GM19395 (cell line): ENCODE measurements around the gene SLC2A3.
"Not testable (repeated sequence)": the region's sequence is repeated elsewhere in the genome, so short reads cannot be mapped to it uniquely, and the experiment has no call there.

Experiments
- ATAC-seq: cut with Tn5 transposase; IDR thresholded peaks from one replicate; pipeline ENCODE4 v1.9.1; 2021; ENCODE audit warnings: mild to moderate bottlenecking, moderate library complexity; ENCODE audit not compliant: unreplicated experiment

The SLC2A3 gene

DNA sequence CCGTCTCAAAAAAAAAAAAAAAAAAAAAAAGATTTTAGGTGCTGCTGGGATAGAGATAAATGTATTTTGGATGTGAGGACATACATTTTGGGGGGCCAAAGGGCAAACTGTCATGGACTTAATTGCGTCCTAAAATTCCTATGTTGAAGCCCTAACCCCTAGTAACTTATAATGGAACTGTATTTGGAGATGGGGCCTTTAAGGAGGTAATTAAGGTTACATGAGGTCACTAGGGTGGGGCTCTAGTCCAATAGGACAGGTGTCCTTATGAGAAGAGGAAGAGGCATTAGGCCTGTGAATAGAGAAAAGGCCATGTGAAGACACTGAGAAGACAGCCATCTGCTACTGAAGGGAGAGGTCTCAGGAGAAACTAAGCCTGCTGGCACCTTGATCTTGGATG lies 17.9 kb upstream of the SLC2A3 start:
- not testable (repeated sequence) for ATAC-seq

DNA sequence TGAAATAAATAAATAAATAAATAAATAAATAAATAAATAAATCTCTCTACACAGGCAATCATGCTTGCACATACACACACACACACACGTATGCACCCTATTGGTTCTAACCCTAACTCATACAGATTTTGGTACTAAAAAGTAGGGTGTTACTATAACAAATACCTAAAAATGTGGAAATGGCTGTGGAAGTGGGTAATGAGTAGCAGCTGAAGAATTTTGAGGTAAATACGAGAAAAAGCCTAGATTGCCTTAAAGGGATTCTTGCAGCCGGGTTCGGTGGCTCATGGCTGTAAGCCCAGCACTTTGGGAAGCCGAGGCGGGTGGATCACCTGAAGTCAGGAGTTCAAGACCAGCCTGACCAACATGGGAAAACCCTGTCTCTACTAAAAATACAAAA lies 15.7 kb upstream of the SLC2A3 start:
- no peak for ATAC-seq

DNA sequence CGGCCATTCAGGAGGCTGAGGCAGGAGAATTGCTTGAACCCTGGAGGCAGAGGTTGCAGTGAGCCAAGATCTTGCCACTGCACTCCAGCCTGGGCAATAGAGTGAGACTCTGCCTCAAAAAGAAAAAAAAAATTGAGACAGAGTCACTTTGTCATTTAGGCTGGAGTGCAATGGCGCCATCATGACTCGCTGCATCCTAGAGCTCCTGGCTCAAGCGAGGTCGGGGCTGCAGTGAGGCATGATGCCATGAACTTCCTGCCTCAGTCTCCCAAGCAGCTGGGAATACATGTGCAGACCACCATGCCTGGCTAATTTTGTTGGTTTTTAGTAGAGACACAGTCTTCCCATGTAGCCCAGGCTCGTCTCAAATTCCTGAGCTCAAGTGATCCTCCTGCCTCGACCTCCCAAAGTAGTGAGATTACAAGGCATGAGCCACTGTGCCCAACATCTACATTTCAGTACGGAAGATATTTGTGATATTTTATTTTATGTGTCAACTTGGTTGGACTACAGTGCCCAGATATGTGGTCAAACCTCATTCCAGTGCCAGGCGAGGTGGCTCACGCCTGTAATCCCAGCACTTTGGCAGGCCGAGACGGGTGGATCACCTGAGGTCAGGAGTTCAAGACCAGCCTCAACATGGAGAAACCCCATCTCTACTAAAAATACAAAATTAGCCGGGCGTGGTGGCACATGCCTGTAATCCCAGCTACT lies 14.4 kb upstream of the SLC2A3 start:
- not testable (repeated sequence) for ATAC-seq

DNA sequence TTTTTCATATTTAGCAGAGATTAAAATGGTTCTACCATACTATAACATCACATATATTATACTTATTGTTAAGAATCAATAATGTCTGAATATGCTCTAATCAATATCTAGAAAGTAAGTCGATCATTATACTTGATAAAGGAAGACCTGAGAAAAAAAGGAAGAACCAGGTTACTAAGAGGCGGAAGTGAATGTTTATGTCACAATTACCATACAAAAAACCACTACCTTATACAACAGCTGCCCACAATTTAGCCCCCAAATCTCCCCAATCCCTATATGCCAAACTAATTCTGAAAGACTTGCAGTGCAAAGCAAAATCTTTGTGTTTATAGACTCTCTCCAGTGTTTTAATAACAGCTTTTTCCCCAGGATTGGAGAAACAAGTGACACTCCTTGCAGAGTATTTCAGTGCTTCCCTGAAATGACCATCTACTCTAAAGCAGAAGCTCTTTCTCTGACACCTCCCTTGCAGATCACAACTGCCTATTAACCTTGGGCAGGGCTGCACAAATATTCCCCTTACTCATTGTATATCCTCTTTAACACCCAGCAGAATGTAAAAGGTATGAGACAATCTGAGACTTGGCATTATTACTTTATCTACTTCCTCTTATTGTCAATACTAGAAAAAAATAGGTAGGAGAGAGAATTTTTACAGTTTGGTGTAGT lies 12.7 kb upstream of the SLC2A3 start:
- no peak for ATAC-seq

DNA sequence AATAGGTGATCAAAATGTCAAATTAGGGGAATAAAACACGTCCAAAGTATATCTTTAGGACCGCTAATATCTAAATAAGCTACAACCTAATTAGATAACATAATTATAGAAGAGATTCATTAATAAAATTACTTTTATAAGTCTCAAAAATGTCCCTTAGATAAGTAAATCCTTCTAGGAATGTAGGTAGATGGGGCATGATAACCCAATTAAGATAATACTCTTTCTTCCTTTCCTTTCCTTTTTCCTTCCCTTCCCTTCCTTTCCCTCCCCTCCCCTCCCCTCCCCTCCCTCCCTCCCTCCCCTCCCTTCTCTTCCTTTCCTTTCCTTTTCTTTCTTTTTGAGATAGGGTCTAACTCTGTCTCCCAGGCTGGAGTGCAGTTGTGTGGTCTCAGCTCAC lies 11.0 kb upstream of the SLC2A3 start:
- no peak for ATAC-seq

DNA sequence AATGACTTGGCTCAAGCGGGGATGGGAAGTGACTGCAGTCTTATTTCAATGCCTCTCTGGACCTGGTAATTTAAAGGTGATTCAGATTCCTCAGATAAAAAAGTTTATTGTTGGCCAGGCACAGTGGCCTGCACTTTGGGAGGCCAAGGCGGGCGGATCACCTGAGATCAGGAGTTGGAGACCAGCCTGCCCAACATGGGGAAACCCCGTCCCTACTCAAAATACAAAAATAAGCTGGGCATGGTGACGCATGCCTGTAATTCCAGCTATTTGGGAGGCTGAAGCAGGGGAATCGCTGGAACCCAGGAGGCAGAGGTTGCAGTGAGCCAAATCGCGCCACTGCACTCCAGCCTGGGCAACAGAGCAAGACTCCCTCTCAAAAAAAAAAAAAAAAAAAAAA lies 8.8 kb upstream of the SLC2A3 start:
- not testable (repeated sequence) for ATAC-seq

DNA sequence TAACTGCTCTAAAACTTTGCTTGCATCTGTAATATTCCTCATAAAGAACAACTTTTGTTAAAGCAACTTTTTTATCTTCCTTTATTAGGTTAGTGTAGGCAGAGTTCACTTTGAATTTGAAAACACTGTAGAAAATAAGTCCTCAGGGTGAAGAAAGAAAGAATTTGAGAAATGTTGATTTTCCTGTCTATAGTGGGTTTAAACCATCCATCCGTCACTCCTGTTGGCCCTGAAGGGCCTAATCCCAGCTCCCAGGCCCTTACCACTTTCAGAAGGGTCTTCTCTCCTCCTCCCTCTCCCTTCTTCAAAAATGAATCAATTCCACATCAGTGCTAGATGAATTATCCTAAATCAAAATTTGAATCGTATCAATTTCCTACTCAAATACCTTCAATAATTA lies 4.9 kb upstream of the SLC2A3 start:
- ATAC-seq, result no peak

DNA sequence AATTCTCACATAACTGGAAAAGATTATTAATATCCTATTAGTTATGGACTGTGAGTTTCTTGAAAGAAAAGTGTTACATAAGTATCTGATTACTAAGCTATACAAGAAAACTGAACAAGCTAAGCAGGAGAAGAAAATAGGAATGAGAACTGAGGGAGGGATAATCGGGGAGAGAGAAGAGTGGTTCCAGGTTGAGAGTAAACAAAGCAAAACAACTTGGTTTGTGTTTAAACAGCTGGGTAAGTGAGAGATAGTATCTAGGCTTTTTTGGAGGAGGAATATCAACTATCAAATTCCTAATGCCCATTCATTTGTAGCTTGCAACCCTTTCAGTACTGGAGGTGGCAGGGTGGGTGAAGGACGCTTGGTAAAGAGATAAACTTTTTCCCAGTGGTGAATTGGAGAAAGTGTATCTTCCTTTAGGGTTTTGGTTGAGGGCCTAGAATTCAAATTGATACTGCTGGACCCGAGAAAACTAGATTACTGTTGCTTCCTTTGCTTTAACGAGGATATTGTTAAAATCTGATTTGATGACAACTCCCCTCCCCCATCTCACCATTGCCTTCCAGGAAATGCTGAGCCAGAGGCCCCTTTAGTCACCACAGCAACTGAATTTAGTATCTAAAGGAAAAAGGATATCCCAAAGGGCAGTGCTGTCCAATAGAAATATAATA lies 2.0 kb upstream of the SLC2A3 start:
- ATAC-seq, result no peak

DNA sequence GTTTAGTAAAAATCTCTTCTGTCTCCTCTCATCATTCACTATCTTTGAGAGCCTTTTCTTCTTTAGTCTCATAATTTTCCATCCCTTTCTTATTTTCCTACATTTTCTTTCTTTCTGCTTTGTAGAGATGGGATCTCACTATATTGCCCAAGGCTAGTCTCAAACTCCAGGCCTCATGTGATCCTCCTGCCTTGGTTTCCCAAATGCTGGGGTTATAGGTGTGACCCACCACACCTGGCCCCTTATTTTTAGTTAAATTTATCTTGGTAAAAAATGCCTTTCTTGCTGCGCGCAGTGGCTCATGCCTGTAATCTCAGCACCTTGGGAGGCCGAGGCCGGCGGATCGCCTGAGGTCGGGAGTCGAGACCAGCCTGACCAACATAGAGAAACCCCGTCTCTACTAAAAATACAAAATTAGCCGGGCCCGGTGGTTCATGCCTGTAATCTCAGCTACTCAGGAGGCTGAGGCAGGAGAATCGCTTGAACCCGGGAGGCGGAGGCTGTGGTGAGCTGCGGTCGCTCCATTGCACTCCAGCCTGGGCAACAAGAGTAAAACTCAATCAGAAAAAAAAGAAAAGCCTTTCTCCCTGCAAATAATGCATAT lies 996 bp downstream of the SLC2A3 start:
- no peak for ATAC-seq

DNA sequence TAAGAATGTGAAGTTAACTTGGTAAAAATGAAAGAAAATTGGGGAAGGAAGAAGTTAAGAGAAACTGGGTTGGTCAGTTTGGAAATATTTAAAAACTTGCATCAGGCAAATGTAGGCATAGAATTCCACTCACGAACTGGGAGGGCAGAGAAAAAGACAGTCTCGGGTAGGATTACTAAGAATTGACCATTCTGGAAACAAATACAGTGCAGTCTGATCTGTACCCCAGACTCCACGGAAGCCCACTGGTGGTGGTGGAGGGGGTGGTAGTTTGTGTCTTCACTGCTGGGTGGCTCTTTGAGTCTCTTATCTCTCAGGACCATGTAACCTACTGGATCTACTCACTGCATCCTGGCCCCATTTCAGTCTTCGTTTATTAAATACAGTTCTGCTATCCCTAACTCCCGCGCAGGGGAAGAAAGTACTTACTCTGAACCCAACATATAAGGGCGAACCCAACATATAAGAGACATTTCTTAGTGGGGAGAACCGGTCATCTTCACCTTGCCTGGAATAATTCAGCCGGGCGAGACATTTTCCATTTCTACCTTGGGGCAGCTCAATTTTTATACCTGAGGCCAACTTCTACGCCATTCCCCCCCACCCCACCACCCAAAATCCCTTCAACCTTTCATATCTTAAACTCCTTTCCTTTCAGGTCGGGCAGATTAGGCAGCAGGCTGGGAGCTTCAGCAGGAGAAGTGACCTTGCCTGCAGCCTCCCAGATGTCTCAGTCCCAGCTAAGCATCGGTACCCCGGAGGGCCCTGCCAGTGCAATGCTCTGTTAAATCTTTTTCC lies 1.7 kb downstream of the SLC2A3 start:
- no peak for ATAC-seq

DNA sequence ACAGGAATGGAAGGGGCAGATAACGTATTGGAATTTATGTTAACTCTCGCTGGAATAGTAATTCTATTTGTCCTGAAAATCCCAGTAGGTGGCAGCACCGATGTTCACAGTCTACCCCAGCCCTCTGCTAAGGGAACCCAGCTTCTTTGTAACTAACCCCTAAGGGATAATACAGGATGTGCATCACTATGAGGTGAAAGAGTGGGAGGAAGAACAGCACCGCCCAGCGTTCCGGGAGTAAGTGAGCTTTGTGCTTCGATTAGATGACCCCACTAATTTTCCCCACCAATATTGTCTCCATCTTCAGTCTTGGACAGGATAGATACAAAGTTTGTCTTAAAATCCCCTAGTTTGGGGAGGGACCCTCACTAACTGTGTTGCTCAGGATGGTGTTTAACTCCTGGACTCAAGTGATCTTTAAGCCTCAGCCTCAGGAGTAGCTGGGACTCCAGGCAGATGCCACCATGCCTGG lies 2.7 kb downstream of the SLC2A3 start:
- ATAC-seq, result peak; percentile 82

DNA sequence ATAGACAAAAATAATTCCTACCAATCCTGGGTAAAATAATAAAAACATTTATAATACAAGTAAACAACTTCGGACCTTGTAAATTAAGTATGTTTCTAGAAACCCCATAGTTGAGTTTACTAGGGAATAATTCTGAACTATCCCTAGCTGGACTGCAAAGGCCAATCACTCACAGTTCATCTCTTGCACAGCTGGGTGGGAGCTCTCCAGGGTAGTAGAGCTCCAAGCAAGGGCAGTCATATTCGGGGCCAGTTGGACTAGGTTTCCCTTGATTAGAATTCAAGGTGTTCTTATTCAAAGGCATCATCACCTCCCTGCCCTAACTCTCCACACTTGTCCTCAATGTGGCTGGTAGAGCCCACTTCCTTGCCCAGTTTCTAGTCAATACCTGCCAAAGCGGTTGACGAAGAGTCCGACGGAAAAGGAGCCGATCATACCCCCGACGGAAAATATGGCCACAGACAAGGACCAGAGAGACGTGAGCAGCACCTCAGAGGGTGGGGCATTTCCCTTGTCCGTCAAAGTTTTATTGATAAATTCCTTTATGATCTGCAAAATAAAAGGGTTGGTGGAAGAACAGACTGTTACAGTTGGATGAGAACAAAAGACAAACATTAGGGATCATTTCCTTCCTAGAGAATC lies 3.3 kb downstream of the SLC2A3 start:
- not testable (repeated sequence) for ATAC-seq

DNA sequence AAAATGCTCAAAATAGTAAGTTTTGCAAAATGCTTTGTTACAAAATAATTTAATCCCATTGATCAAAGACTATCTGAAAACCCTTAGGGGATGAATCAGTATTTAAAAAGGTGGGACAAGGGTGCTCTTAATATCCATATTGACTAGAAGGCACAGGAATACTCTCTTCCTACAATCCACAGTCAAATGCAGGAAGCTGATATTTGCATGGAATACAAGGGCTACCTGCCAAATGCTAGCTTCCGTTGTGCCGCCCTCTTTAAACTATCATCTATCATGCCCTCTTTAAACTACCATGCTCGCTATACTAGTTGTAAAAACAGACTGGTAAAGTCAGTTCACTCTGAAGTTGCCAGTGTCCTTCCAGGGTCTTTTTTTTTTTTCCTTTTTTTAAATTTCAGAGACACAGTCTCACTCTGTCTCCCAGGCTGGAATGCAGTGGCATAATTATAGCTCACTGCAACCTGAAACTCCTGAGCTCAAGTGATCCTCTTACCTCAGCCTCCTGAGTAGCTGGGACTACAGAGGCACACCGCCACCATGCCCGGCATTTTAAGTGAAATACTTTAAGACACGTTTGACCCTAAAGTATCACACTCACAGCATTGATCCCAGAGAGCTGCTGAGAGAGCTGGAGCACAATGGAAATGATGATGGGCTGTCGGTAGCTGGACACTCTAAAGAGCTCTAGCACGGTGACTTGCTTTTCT lies 6.7 kb downstream of the SLC2A3 start:
- no peak for ATAC-seq

DNA sequence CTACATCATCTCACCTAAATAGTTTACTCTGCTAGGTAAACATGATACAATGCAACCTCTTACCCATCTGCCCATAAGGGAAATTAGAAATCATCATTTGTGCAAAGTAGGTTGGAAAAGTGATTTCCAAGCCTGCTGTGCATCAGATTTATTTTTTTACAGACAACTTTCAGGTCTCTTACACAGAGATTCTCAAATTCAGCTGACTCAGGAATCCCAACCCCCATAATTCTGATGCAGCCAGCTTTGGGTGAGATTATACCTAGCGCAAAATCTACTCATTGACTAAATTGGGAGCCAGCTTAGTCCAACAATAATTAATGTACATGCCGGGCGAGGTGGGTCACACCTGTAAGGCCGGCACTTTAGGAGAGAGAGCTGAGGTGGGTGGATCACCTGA lies 8.5 kb downstream of the SLC2A3 start:
- no peak for ATAC-seq

DNA sequence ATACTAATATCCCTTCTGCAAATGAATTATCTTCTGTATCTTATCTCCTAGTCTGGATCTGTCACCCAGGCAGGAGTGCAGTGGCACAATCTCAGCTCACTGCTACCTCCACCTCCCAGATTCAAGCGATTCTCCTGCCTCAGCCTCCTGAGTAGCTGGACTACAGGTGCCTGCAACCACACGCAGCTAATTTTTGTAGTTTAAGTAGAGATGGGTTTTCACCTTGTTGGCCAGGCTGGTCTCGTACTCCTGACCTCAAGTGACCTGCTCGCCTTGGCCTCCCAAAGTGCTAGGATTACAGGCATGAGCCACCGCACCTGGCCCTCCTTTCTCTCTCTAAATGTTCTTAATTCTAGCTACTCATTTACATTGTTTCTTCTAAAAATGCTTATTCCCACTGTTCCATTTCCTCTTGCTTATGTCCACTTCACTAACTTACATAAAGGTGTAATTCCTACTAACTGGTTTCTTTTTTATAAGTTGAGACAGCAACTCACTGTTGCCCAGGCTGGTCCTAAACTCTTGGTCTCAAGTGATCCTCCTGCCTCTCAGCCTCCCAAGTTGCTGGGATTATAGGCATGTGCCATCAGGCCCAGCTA lies 9.8 kb downstream of the SLC2A3 start:
- not testable (repeated sequence) for ATAC-seq

DNA sequence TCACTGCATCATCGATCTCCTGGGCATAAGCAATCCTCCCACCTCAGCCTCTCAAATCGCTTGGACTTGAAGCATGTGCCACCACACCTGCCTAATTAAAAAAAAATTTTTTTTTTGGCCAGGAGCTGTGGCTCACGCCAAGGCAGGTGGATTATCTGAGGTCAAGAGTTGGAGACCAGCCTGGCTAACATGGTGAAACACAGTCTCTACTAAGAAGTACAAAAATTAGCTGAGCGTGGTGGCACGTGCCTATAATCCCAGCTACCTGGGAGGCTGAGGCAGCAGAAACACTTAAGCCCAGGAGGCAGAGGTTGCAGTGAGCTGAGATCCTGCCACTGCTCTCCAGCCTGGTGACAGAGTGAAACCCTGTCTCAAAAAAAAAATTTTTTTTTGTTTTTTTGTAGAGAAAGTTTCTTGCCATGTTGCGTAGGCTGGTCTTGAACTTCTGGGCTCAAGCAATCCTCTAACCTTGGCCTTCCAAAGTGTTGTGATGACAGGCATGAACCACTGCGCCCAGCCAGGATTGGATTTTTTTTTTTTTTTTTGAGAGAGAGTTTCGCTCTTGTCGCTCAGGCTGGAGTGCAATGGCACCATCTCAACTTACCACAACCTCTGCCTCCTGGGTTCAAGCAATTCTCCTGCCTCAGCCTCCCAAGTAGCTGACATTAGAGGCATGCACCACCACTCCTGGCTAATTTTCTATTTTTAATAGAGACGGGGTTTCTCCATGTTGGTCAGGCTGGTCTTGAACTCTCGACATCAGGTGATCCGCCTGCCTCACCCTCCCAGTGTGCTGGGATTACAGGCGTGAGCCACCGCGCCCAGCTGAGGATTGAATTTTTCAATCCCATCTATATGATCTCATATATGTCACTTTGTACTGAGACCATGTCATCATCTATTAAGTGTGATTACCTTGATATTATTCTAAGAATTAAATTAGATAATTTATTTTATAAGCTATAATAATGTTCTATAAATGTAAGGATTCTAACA lies 12.4 kb downstream of the SLC2A3 start:
- ATAC-seq, result no peak

DNA sequence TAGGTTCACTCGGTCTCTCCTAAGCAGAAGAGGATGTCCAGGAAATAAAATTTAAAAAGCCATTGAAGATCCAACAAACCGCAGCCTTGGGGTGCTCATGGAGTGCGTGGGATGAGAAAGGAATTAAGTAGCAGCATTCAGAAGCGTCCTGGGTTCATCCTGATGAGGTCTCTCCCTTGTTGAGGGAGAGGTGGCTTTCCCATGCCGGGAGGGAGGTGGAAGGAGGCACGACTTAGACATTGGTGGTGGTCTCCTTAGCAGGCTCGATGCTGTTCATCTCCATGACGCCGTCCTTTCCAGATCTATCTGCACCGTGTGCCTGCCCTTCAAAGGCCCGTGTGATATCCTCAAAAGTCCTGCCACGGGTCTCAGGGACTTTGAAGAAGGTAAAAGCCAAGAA lies 14.8 kb downstream of the SLC2A3 start:
- ATAC-seq, result not testable (repeated sequence)

DNA sequence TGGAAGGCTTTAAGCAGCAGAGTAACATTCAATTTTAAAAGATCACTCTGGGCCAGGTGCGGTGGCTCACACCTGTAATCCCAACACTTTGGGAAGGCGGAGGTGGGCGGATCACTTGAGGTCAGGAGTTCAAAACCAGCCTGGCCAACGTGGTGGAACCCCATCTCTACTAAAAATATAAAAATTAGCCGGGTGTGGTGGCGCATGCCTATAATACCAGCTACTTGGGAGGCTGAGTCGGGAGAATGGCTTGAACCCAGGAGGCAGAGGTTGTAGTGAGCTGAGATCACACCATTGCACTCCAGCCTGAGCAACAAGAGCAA lies 17.8 kb downstream of the SLC2A3 start:
- ATAC-seq, result not testable (repeated sequence)
